Glomerular visceral epithelial cell (primary cell): ENCODE measurements around the gene GRIK5.
"Not testable (repeated sequence)": the region's sequence is repeated elsewhere in the genome, so short reads cannot be mapped to it uniquely, and the experiment has no call there.

ENCODE experiments used
- DNase-seq: peaks from one replicate; pipeline ENCODE4 v3.0.0-alpha.2; 2016; ENCODE audit errors: extremely low spot score

Gene GRIK5

DNA sequence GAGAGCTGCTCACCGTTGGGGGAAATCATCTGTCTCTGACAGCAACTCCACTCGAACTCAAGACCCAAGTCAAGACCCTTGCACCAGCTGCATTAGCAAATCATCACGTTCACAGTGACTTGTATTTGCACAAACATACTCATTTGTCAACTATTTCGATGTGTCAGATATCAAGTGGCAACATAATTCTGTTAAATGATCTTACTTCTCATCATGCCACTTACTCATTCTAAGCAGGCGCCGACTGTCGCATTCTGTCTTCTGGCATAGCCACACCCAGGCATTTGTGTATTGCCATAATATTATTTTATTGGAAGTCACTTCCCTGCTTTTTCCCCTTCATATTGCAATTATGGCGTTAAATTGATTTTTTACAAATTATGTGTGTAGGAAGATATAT is 53.0 kb downstream of the GRIK5 start:
- DNase-seq: no peak

DNA sequence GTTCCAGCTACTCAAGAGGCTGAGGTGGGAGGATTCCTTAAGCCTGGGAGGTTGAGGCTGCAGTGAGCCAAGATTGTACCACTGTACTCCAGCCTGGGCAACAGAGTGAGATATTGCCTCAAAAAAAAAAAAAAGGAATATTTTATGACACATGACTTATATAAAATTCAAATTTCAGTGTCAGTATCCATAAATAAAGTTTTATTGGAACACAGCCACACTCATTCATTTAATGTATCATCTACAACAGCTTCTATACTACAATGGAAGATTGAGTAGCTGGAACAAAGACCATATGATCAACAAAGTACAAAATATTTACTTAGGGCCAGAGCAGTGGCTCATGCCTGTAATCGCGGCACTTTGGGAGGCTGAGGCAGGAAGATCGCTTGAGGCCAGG is 57.3 kb downstream of the GRIK5 start:
- DNase-seq: not testable (repeated sequence)

GRCh38 chr19:42010245-42011126 is 59.5 kb downstream of the GRIK5 start:
- no peak for DNase-seq

- no peak for DNase-seq
Observed at GRCh38 chr19:42006569-42006968, 63.4 kb downstream of the GRIK5 start.

GRCh38 chr19:42005504-42005903 is 64.5 kb downstream of the GRIK5 start:
- DNase-seq: no peak

- DNase-seq: no peak
Observed at GRCh38 chr19:42003506-42004294, 66.3 kb downstream of the GRIK5 start.

- no peak for DNase-seq
Observed at GRCh38 chr19:41999878-42000208, 70.2 kb downstream of the GRIK5 start.

DNA sequence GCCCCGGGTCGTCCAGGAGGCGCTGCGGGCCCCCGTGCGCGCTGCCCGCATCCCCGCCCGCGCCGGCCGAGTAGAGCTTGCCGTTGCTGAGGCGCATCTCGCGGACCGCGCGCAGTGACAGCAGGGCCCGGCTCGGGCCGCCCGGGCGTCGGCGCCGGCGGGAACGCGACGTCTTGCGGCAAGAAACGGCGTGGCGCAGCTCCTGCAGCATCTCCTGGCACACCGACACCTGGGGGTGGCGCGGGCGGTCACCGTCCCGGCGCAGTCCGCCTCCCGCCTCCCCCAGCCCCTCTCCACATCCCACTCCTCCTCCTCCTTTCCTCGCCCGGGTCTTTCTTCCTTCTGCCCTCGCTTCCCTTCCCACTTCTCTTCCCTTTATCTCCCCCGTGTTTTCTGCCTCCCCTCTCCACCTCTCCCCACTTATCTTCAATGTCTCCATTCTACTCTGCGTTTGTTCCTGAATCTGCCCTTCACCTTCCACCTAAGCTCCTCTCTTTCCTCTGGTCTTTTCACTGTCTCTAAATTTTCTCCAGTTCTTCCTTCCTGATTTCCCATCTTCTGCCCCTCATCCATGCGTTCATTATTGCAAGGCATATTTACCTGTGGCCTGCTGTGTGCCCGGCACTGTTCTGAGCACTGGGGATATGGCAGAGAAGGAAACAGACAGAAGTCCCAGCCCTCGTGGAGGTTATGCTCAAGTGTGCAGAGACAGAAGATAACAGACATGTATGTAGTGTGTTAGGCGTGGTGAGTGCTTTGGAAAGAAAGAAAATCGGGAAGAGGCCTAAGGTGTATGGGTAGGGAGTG is 70.7 kb downstream of the GRIK5 start:
- no peak for DNase-seq

DNA sequence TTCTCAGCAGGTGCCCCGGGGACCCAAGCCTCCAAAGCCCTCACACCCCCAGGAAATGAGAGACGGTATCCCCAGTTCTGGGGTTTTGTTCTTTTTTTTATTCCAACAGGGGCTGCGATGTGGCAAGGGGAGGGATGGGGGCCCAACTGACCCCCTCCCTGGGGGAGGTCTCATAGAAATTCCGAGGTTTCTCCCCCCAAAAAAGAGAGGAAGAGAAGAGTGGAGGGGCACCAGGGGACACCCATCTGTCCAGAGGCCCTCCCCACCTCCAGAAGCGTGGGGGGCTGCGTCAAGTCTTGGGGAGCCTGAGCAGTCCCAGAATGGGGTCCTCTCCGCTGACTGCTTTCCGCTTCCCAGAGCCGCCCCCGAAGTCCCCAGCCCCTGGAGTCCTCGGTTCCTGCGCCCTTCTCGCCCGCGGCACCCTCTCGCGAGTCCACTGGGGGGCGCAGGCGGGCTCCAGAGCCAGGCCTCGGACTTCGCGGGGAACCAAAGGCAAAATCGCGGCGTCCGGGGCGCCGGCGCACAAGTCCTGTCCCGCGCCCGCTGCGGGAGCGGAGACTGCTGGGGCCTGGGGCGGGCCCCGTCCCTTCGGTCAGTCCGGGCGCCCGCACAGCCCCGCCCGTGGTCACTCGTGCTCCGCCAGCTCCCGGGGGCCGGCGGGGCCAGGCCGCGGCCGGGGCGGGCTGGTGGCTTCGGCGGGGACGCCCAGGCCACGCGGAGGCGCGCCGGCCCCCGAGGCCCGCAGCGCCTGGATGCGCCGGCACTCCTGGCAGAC is 71.6 kb downstream of the GRIK5 start:
- DNase-seq: peak; percentile 12

- no peak for DNase-seq
Observed at GRCh38 chr19:41997851-41998229, 72.2 kb downstream of the GRIK5 start.

GRCh38 chr19:41997121-41997850 is 72.7 kb downstream of the GRIK5 start:
- peak; percentile 26 for DNase-seq

DNA sequence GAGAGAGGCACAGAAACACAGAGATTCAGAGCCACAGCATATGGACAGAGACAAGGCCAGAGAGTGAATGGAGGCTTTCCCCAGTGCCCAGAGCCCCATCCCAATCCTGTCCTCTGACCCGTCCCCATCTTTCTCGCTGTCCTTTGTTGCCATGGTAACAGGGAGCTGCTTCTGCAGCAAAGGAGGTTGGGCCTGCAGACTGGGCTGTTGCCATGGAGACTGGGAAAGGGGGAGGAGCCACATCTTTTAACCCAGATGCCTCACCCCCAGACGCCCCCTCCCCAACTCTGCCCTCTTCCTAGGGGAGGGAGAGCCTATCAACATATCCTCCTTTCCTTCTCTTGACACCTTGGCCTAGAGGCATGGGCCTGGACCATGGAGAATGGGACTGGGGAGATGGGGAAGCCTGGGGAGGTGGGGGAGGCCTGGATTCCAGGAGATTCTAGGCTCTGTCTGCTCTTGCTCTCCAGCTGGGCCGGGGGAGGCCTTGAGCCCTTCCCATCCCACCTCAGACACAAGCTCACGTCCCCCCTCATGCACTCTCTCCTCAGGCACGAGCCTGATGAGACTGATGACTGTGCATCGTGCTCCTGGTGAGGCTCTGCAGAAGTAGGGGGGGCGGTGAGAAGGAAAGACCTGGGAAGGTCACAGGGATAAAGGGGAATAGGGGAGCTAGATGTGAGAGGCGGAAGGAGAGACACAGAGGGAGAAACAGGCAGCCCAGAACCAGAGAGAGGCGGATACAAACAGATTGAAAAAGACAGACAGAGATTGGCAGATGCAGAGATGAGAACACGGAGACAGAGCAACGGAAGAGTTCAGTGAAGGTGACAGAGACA is 73.8 kb downstream of the GRIK5 start:
- DNase-seq: no peak

- DNase-seq: no peak
Observed at GRCh38 chr19:41994994-41995958, 74.7 kb downstream of the GRIK5 start.

DNA sequence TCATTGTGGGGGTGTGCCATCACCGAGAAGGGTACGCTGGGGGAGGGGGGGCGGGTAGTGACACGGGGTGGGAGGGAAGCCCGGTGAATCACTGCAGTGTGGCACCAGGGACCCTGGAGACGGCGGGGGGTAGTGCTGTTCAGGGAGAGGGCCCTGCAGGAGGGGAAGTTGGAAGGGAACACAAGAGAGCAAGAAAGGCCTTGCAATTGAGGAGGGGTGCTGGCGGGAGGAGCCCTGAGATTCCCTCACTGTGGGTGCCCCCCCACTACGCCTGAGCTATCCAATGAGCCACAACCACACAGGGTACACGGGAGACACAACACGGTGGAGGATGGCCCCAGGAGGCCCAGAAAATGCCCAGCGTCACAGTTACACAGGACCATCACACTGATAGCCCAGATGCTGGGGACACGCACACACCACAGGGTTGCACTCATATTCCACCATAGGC is 75.5 kb downstream of the GRIK5 start:
- DNase-seq: no peak

- peak; percentile 43 for DNase-seq
Observed at GRCh38 chr19:41993612-41994483, 76.2 kb downstream of the GRIK5 start, which contains the start of gene ATP1A3. Gene ATP1A3 (minus strand): TSS chr19:41994230. CDS start chr19:41994076, 154 bp downstream.

DNA sequence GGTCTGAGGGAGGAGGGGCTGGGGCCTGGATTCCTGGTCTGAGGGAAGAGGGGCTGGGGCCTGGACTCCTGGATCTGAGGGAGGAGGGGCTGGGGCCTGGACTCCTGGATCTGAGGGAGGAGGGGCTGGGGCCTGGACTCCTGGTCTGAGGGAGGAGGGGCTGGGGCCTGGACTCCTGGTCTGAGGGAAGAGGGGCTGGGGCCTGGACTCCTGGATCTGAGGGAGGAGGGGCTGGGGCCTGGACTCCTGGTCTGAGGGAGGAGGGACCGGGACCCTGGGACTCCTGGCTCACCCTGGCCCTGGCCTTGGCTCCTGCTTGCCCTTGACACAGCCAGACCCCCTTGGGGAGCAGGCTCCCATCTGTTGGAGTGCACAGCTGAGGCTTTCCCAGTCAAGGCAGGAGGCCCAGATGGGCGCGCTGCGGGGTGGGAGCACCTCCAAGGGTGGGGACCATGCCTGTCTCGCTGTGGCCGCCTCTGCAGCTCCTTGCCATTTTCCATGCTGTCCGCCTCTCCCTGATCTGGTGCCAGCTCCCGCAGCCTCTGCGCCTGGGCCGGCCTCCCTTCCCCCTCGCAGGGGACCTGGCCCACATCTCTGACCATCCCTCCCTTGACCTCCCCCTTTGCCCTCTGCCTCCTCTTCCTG is 78.0 kb downstream of the GRIK5 start:
- not testable (repeated sequence) for DNase-seq

GRCh38 chr19:41991025-41991424 is 79.0 kb downstream of the GRIK5 start:
- DNase-seq: no peak
